ENCODE data around the gene SMIM30.

GRCh38 chr7:113134025-113134424 is 15.7 kb upstream of the SMIM30 start:
- no peak for TF ChIP-seq CTCF (IDR thresholded peaks at IDR 0.05 in 4 of 5, conservative IDR thresholded peaks at IDR 0.05 in 1 of 5)
- TF ChIP-seq POLR2A (IDR thresholded peaks at IDR 0.05): no peak
